ENCODE results near the gene RFX8. TPM values are rescaled to one million over a fixed set of nuclear protein-coding genes. Genes with fewer than 3 reads are reported as not detected.

The RFX8 gene
- total and polyA plus RNA-seq, 2 of the 13 experiments (the other 11 are each of a cell fraction or from before 2014, with no cell fraction given), result not detected

GRCh38 chr2:101399021-101399799 lies 75.7 kb downstream of the RFX8 start (continued):
- TF ChIP-seq ZNF446 (CRISPR knock-in tag; IDR thresholded peaks at IDR 0.05) (no peak), TCF7L2 (IDR thresholded peaks at IDR 0.05; ENCODE audit: low read depth, low read length) (no peak), UBTF (CRISPR knock-in tag; IDR thresholded peaks at IDR 0.05) (no peak), NFRKB (IDR thresholded peaks at IDR 0.05) (no peak), ZNF44 (CRISPR knock-in tag; IDR thresholded peaks at IDR 0.05) (no peak), REST (IDR thresholded peaks at IDR 0.05; ENCODE audit: borderline replicate concordance in 1 of 2, low read depth in 1 of 2, low read length in 2 of 2) (no peak), GLMP (CRISPR knock-in tag; IDR thresholded peaks at IDR 0.05; ENCODE audit: borderline replicate concordance) (no peak), PHF21A (CRISPR knock-in tag; IDR thresholded peaks at IDR 0.05) (no peak)
